Caki2 (cell line): Measurements from ENCODE around the gene BZW2. TPM values are rescaled to one million over a fixed set of nuclear protein-coding genes. Genes with fewer than 3 reads are reported as not detected.
"Not testable (repeated sequence)": the region's sequence is repeated elsewhere in the genome, so short reads cannot be mapped to it uniquely, and the experiment has no call there.

ENCODE experiments used
- DNase-seq: peaks from one replicate; pipeline ENCODE4 v3.0.0-alpha.2; 2015; ENCODE audit warnings: low read depth
- in situ Hi-C: cut with HindIII; loops from 2 replicates; pipeline ENCODE4 v1.10.0; 2016; ENCODE audit warnings: low sequenced_read_pairs, low pct_unique_long_range_greater_than_20kb, mixed read lengths
- total RNA-seq: library from RNA; depleted of rRNA; stranded (reverse); fragments of >200 nt; shearing (Covaris generic); gene quantifications from 2 replicates; pipeline ENCODE4 v1.2.3, GENCODE V29; 2014; ENCODE audit warnings: low replicate concordance

BZW2 gene
- total RNA-seq, 1 experiment from 2014 or later: 69.3 TPM

DNA sequence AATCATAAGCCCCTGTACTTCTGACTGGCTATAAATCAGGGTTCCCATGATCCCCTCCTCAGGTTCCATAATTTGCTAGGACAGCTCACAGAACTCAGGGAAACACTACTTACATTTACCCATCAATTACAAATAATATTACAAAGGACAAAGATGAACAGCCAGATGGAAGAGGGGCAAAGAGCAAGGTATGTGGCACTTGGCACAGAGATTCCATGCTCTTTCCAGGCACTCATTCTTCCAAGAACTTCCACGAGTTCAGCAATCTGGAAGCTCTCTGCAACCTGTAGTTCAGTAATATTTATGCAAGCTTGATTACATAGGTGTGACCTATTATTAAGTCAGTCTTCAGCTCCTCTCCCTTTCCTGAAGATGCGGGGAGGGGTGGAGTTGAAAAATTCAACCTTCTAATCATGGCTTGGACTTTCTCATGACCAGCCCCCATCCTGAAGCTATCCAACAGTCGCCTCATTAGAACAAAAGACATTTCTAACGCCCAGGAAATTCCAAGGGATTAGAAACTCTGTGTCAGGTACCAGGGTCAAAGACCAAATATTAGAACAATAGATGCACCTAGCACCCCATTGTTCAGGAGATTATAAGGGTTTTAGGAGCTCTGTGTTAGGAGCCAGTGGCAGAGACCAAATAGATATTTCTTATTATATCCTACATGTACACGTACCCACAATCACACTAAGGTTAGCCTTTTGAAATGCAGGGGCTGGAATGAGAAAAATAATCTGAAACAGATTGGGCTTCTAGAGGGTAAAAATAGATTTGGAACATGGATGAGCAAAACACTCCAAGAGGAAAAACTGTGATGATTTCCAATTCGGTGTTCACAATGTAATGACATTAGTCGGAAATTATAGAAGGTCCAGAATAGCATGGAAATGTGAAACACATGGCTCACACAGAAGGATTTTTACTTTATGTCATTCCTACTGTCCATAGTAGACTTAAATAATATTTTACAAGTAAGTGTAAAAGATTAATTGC is 7.4 kb upstream of the BZW2 start:
- no peak for DNase-seq
- in situ Hi-C loops: no loop called here

DNA sequence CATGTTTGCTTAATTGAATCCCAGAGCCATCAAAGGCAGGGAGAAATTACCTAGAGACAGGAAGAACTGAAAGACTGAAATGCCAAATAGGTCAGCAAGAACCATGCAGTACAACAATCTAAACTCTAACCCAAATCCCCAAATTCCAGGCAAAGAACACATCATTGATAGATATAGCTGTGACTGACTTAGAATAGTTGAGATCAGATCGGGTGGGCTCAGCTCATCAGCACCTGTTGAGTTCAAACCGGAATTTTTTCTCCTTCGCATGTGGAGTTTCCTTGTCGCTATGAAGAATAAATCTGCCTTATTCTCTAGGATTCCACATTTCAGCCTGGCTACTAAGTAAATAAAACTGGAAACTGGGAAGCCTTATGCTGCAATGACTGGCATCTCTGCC is 1.8 kb upstream of the BZW2 start:
- DNase-seq: no peak
- in situ Hi-C loops: no loop called here

DNA sequence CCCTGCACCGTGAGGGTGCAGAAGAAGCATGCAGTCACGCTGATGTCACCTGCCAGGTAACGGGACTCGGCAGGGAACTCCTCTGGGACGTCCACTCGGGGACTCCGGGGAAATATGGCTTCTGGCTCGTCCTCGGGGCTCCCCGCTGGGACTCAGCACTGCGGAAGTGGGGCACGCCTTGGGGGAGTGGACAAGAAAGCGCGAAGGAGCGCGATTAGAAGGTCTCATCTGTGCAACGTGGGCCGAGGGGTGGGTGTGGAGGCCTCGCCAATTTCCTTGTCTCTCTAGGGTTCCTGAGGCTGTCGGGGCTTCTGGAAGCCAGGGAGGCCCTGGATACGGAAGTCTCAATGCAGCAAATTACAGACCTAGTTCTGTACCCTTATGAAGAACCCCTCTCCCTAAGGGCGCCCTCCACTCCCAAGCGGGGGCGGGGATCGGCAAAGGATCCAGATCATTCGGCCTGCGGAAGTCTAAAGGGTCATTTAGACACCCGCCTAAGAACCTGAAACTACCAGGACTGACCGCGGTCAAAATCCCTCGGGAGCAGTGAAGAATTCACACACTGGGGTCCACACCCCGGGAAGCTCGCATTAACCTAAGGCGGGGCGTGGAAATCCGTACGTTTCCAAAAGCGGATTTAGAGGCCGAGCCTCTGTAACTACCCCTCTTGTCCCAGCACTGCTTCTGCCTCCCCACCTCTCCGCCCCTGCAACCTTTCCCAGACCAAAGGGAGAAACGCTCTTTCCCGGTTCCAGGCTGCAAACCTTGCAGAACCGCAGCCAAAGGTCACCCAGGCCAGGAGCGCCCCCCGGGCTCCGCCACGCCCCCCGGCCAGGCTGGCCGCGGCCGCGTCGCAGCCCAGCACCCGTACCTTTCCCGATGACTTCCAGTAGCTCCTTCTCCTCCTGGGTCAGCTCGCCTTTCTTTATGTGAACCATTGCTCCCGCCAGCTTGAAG is 1.1 kb upstream of the BZW2 start:
- in situ Hi-C loops: no loop called here
- DNase-seq: peak; percentile 65

DNA sequence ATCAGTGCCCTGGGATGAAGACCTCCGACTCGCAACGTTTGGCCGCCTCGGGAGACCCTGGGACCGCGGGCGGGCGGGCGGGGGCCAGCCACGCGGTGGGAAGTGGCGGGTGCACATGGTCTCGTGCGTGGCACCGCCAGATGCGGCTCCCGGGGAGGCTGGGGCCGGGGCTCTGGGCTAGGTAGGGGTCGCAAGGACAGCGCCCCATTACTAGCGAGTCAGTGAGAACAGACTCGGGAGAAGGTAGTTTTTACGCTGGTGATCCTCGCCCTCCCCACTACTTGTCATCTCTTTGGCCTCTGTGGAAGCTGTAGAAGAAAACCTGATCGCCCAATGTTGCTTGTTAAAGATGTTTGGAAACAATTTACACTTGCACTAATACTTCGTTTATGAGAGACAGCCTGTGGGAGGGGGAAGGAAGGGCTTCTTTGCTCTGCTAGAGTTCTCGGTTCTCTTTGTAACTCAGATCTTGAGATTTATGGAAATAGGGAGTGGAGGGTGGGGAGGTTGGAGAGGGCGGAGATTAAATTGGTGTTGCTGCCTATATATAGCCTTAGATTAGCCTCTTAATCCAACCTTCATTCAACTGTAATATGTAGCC is 591 bp downstream of the BZW2 start:
- in situ Hi-C loops: no loop called here
- peak; percentile 43 for DNase-seq

DNA sequence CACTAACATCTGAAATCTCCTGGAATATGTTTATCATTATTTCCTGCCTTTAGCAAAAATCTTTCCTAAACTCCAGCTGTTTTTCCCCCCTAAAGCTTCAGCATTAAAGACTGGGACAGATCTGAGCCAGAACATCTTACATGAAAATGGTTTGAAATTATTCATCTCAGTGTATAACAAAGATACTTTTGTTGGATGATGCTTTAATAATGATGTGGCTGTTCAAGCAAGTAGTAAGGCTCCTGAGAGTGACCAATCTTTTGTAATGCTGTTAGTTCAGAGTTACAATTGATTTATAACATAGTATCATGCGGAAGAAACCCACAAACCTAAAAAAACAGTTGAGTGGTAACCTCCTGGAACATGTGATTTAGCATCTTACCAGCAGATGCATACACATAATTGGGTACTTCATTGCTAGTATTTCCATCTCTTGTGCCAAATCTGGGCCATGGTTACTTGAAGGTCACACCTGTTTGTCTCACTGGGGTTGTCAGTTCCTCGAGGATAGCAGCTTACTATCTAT is 1.5 kb downstream of the BZW2 start:
- no peak for DNase-seq
- in situ Hi-C loops: no loop called here

DNA sequence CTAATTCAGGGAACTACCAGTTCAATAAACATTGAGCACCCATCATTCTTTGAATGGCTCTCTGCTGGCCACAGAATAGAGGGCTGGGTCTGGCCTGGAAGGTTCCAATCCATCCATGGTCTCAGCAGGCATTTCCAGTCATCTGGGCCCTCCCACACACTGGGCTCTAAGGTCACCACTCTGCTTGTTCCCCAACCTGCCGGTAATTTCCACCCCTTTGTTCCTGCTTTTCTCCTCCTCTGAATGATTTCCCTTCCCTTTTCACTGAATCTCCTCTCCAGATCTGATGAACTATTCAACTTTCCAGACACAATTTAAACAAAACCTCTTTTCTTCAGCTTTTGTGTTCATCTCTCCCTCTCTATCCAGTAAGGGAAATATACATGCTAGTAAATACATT is 2.6 kb downstream of the BZW2 start:
- in situ Hi-C loops: no loop called here
- no peak for DNase-seq

DNA sequence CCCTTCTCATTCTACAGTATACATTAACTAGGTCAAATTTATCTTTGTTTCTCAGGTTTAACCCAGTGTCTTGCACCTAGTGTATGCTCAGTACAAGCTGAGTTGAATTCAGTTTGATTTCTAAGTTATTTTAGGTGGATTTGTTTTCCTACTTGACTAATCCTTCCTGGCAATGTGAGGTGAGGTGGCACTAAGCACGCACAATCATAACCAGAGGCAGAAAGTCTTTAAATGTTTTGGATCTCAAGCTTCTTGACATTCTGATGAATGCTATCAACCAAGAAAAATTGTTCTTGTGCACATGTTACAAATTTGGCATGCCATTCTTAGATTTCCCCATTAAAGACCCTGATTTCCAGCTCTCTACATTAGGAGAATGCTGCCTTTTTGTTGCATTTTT is 3.2 kb downstream of the BZW2 start:
- DNase-seq: no peak
- in situ Hi-C loops: no loop called here

DNA sequence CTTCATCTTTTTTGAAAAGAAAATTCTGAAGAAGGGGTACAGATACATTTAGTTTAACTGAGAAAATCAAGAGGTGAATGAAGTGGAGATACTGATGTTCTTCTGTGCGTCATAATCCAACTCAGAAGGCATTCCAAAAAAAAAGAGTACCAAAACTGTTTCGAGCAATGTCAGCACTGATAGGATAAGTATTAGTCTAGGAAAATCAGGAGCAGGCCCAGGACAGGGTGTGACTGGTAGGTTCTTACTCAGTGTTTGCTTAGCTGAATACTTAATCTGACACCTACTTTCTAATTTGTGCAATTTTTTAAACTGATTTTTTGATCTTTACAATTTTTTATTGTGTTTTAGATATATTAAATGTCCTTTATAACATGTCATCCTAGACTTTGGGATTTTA is 4.3 kb downstream of the BZW2 start:
- in situ Hi-C loops: no loop called here
- DNase-seq: no peak

DNA sequence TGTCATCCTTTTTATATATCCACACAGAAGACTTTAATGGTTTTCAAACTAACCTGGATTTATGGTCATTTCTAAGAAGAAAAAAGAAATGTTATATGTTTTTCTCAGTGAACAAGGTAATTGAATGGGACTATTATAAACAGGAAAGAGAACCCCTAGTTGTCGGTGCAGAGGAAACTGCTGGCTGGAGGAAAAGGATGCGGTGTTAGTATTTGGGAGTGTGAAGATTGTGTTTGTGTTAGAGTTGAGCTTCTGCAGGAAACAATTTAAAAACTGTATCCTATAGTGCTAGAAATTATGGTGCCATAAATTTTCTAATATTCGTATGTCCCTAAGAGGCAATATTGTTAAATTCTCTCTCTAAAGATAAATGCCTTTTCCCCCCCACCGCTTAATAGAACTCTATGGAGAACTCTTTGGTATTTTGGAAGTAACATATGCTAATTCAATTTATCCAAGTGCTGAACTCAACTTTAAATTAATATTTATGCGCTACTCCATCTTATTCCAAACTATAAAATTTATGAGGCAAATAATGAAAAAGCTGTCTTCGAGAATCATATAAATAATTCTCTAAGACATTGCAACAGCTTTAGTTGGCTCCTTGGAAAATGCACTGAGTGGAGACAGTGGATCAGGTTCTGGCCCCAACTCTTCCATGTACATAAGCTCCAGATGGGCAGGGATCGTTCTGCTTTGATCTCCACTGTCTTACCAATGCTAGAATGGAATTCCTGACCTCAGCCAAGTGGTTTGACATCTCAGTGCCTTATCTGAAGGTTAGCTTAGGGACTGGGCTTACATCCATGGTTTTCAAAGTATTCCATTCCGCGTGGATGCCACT is 5.6 kb downstream of the BZW2 start:
- in situ Hi-C loops: no loop called here
- no peak for DNase-seq

DNA sequence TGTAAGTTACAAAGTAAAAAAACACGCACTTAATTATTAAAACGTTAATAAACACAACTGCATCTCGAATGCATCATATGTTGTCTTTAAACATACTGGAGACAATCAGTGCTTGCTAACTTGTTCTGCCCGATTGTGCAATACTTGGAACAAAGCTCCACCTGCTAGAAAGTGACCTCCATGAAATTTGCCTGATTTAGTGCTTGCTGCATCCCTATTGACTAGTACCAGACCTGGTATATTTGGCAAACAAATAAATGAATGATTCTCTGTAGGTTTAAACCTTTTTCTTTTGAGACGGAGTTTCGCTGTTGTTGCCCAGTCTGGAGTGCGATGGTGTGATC is 6.2 kb downstream of the BZW2 start:
- DNase-seq: no peak
- in situ Hi-C loops: no loop called here

DNA sequence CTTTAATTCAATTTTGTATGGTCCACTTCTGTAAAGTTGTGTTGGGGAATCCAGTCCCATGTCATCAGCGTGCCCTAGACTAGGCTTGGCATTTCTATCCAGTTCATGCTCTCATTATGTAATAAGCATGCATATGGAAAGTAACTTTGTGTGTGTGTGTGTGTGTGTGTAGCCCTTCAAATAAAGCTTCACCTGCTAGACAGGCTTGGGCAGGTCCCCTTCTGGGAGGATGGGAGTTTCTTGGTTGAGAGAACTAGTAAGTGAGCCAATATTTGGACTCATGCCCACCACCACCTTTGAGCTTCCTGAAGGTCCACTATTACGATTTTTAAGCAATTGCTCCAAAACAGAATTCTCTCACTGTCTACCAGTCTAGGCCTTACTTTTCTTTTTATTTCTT is 6.9 kb downstream of the BZW2 start:
- in situ Hi-C loops: no loop called here
- DNase-seq: no peak

DNA sequence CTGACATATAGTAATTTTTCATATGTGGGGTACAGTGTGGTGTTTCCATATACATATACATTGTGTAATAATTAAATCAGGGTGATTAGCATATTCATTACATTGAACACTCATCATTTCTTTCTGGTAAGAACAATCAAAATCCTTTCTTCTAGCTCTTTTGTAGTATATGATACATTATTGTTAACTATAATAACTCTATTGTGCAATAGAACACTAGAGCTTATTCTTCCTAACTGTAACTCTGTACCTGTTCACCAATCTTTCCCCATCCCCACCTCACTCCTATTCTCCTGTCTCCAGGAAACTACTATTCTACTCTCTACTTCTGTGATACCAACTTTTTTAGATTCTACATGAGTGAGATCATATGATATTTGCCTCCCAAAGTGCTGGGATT is 9.4 kb downstream of the BZW2 start:
- no peak for DNase-seq
- in situ Hi-C loops: no loop called here

DNA sequence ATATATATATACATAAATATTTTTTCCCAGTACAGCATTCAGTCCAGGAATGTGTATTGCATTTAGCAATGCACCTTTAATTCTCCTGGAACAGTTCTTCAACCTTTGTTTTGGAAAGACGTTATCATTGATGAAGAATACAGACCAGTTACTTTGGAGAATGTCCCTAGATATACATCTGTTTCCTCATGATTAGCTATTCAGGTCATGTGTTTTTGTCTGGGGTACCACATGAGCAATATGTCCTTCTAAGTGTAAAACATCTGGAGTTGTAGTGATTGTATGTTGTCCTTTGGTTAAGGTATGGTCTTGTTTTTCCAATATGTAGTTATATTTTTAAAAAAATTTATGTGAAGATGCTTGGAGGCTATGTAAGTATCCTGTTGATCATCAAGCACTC is 10.2 kb downstream of the BZW2 start:
- in situ Hi-C loops: no loop called here
- DNase-seq: no peak

DNA sequence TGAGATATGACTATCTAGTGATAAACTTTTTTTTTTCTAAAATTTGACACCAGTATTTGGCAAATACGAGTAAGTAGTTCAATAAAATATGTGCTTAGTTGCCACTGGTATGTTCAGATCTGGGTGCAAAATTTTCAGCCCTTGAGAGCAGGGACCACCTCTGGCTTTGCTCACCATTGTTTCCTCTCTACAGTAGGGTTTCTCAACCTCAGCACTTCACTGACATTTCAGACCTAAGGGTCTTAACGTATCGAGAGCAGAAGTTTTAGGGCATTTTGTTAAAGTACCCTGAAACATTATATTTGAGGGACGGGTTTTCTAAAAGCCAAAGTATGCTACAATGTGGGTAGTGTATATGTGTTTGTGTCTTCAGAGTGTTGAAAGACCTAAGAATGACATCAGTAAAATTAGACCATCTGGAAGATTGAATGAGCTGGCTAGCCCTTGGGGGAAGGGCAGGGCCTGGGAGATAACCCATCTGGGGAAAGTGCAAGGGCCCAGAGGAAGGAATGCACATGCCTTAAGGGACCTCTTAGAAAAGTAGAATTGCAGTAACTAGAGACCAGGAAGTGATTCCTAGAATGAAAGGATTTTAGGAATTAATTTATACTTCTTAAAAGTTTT is 11.8 kb downstream of the BZW2 start:
- in situ Hi-C loops: no loop called here
- DNase-seq: no peak

DNA sequence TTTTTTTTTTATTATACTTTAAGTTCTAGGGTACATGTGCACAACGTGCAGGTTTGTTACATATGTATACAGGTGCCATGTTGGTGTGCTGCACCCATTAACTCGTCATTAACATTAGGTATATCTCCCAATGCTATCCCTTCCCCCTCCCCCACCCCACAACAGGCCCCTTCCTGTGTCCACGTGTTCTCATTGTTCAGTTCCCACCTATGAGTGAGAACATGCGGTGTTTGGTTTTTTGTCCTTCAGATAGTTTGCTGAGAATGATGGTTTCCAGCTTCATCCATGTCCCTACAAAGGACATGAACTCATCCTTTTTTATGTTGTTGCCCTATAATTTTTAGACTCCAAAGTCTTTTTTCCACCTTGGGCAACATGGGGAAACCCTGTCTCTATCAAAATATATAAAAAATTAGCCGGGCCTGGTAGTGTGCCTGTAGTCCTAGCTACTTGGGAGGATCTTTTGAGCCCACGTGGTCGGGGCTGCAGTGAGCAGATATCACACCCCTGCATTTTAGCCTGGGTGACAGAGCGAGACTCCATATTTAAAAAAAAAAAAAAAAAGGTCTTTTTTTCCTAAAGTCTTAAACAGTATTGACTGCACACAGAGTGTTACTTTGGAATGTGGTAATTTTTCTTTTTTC is 14.0 kb downstream of the BZW2 start:
- in situ Hi-C loops: not testable (repeated sequence)

DNA sequence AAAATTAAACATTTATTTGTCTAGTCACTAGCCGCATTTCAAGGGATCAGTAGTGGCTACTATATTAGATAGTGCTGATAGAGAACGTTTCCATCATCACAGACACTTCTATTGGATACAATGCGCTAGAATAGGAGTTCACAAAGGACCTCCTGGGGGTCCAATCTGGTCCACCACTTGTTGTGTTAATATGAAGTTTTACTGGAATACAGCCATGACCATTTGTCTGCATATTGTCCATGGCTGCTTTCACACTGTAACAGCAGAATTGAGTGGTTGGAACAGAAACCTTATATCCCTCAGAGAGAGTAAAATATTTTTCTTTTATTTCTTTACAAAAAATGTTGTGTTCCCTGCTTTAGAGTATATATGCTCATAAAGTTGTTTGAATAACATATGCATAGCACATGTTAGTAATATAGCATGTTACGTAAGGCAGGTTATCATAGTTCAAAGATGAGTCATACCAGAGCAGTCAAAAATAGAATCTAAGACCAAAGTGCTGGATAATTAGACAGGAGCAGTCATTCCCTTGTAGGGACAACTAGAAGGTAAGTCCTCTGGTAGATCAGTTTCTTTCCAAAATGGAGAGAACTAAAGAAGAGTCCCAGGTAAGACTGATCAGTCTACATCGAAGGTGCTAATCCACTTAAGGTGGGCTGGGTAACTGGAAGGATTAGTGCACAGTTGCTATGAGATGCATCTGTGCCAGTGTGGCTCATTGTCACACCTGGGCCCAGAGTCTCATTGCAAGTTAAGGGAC is 14.9 kb downstream of the BZW2 start:
- in situ Hi-C loops: no loop called here
- DNase-seq: no peak

More for the DNA sequence above, 14.0 kb downstream of the BZW2 start:
- not testable (repeated sequence) for DNase-seq
